ENCODE measurements around the gene DOCK4. TPM values are rescaled to one million over a fixed set of nuclear protein-coding genes. Genes with fewer than 3 reads are reported as not detected.
"Not testable (repeated sequence)": the region's sequence is repeated elsewhere in the genome, so short reads cannot be mapped to it uniquely, and the experiment has no call there.

Gene DOCK4
- under 1 TPM; 0.35 to 0.50 TPM for total RNA-seq

GRCh38 chr7:112206238-112206990, at the start of gene DOCK4, which contains the start of gene ZNF277:
DOCK4 (minus strand) TSS chr7:112206399; CDS start chr7:112206138, 261 bp downstream.
ZNF277 (plus strand) TSS chr7:112206695; CDS start chr7:112206717, 22 bp downstream.
- CTCF ChIA-PET = interaction anchor here (0.9 to 1.0 kb wide), 2 partner anchors 244 to 245 kb away, joined by 3 read pairs; partner anchors contain the start of gene IFRD1
- Mint-ChIP-seq H3K9me3 (no peaks in the 10 kb centered on the region), H3K4me3 (peak within 1 kb of the TSS; percentile 87)

GRCh38 chr7:112255388-112255720, 49.2 kb upstream of the DOCK4 start:
- H3K27ac Mint-ChIP-seq = no peak overlapping the region
- no peaks in the 10 kb centered on the region for H3K27me3 Mint-ChIP-seq
- CTCF ChIA-PET = no interaction called here
- no peaks in the 10 kb centered on the region for H3K36me3 Mint-ChIP-seq (ENCODE audit: low read depth)
- H3K4me3 Mint-ChIP-seq = no peak overlapping the region
- no peaks in the 10 kb centered on the region for H3K9me3 Mint-ChIP-seq
- no peak for DNase-seq
- POLR2A ChIA-PET = no interaction called here
- no peaks in the 10 kb centered on the region for H3K4me1 Mint-ChIP-seq

More at GRCh38 chr7:112206238-112206990, at the start of gene DOCK4, which contains the start of gene ZNF277:
- Mint-ChIP-seq H3K27me3 (peaks cover 34% of the 10 kb centered on the region), H3K36me3 (ENCODE audit: low read depth) (no peaks in the 10 kb centered on the region), H3K4me1 (peaks cover 37% of the 10 kb centered on the region), H3K27ac (peak within 1 kb of the TSS; percentile 78)
- POLR2A ChIA-PET = interaction anchor here (0.8 to 3.6 kb wide), 3 partner anchors 9 to 647 kb away, joined by 3 to 33 read pairs (median 4); partner anchors contain the start of gene IFRD1
- peak; percentile 99 for DNase-seq

GRCh38 chr7:112254709-112255387, 48.6 kb upstream of the DOCK4 start:
- DNase-seq = no peak
- H3K36me3 Mint-ChIP-seq (ENCODE audit: low read depth) = no peaks in the 10 kb centered on the region
- no peak overlapping the region for H3K27ac Mint-ChIP-seq
- no peaks in the 10 kb centered on the region for H3K27me3 Mint-ChIP-seq
- POLR2A ChIA-PET = no interaction called here
- no peaks in the 10 kb centered on the region for H3K4me1 Mint-ChIP-seq
- H3K9me3 Mint-ChIP-seq = no peaks in the 10 kb centered on the region
- CTCF ChIA-PET = no interaction called here
- H3K4me3 Mint-ChIP-seq = no peak overlapping the region

GRCh38 chr7:112254156-112254555, 48.0 kb upstream of the DOCK4 start:
- CTCF ChIA-PET = no interaction called here

GRCh38 chr7:112252691-112253090, 46.5 kb upstream of the DOCK4 start:
- no peak for DNase-seq
- Mint-ChIP-seq H3K27ac (no peak overlapping the region), H3K4me1 (no peaks in the 10 kb centered on the region), H3K4me3 (no peak overlapping the region), H3K36me3 (ENCODE audit: low read depth) (no peaks in the 10 kb centered on the region), H3K27me3 (no peaks in the 10 kb centered on the region), H3K9me3 (no peaks in the 10 kb centered on the region)
- ChIA-PET POLR2A (interaction anchor here (0.6 kb wide), 1 partner anchor 13 kb away, joined by 3 read pairs; no protein-coding TSS in a partner anchor), CTCF (no interaction called here)

More at GRCh38 chr7:112254156-112254555, 48.0 kb upstream of the DOCK4 start:
- H3K4me3 Mint-ChIP-seq = no peak overlapping the region
- H3K27me3 Mint-ChIP-seq = no peaks in the 10 kb centered on the region
- H3K36me3 Mint-ChIP-seq (ENCODE audit: low read depth) = no peaks in the 10 kb centered on the region
- H3K9me3 Mint-ChIP-seq = no peaks in the 10 kb centered on the region
- POLR2A ChIA-PET = no interaction called here
- DNase-seq = no peak
- H3K27ac Mint-ChIP-seq = no peak overlapping the region
- no peaks in the 10 kb centered on the region for H3K4me1 Mint-ChIP-seq

GRCh38 chr7:112252141-112252540, 45.9 kb upstream of the DOCK4 start:
- Mint-ChIP-seq H3K27me3 (no peaks in the 10 kb centered on the region), H3K36me3 (ENCODE audit: low read depth) (no peaks in the 10 kb centered on the region), H3K9me3 (no peaks in the 10 kb centered on the region), H3K4me1 (no peaks in the 10 kb centered on the region), H3K4me3 (no peak overlapping the region), H3K27ac (no peak overlapping the region)
- DNase-seq = no peak
- POLR2A ChIA-PET = interaction anchor here (0.6 kb wide), 1 partner anchor 14 kb away, joined by 3 read pairs; no protein-coding TSS in a partner anchor
- CTCF ChIA-PET = no interaction called here

GRCh38 chr7:112249967-112250366, 43.8 kb upstream of the DOCK4 start:
- H3K27ac Mint-ChIP-seq; H3K4me1 Mint-ChIP-seq; H3K36me3 Mint-ChIP-seq (ENCODE audit: low read depth): not testable (repeated sequence)

GRCh38 chr7:112248598-112248997, 42.4 kb upstream of the DOCK4 start:
- ChIA-PET POLR2A (no interaction called here), CTCF (no interaction called here)
- no peaks in the 10 kb centered on the region for H3K27me3 Mint-ChIP-seq
- H3K4me3 Mint-ChIP-seq = no peak overlapping the region
- H3K4me1 Mint-ChIP-seq = no peaks in the 10 kb centered on the region
- no peak overlapping the region for H3K27ac Mint-ChIP-seq
- no peaks in the 10 kb centered on the region for H3K36me3 Mint-ChIP-seq (ENCODE audit: low read depth)
- DNase-seq = no peak
- peaks cover 2% of the 10 kb centered on the region for H3K9me3 Mint-ChIP-seq

More at GRCh38 chr7:112249967-112250366, 43.8 kb upstream of the DOCK4 start:
- H3K27me3 Mint-ChIP-seq, CTCF ChIA-PET, H3K4me3 Mint-ChIP-seq, DNase-seq, H3K9me3 Mint-ChIP-seq, POLR2A ChIA-PET: not testable (repeated sequence)

GRCh38 chr7:112238852-112239610, 32.8 kb upstream of the DOCK4 start:
- Mint-ChIP-seq H3K4me1 (no peaks in the 10 kb centered on the region), H3K27me3 (no peaks in the 10 kb centered on the region), H3K9me3 (peaks cover 4% of the 10 kb centered on the region), H3K4me3 (no peak overlapping the region), H3K36me3 (ENCODE audit: low read depth) (no peaks in the 10 kb centered on the region), H3K27ac (no peak overlapping the region)
- ChIA-PET CTCF (no interaction called here), POLR2A (no interaction called here)
- DNase-seq = no peak

- no peaks in the 10 kb centered on the region for H3K4me1 Mint-ChIP-seq
- peaks cover 4% of the 10 kb centered on the region for H3K9me3 Mint-ChIP-seq
- H3K36me3 Mint-ChIP-seq (ENCODE audit: low read depth) = no peaks in the 10 kb centered on the region
- no peak overlapping the region for H3K27ac Mint-ChIP-seq
- ChIA-PET POLR2A (no interaction called here), CTCF (no interaction called here)
- H3K27me3 Mint-ChIP-seq = no peaks in the 10 kb centered on the region
- no peak for DNase-seq
- H3K4me3 Mint-ChIP-seq = no peak overlapping the region
Observed at GRCh38 chr7:112238330-112238729, 32.1 kb upstream of the DOCK4 start.

GRCh38 chr7:112236597-112236996, 30.4 kb upstream of the DOCK4 start:
- ChIA-PET POLR2A (no interaction called here), CTCF (no interaction called here)
- Mint-ChIP-seq H3K4me1 (no peaks in the 10 kb centered on the region), H3K27ac (no peak overlapping the region), H3K27me3 (no peaks in the 10 kb centered on the region), H3K36me3 (ENCODE audit: low read depth) (no peaks in the 10 kb centered on the region), H3K4me3 (no peak overlapping the region), H3K9me3 (peaks cover 4% of the 10 kb centered on the region)
- DNase-seq = no peak

GRCh38 chr7:112234147-112234546, 27.9 kb upstream of the DOCK4 start:
- Mint-ChIP-seq H3K36me3 (ENCODE audit: low read depth) (no peaks in the 10 kb centered on the region), H3K9me3 (no peaks in the 10 kb centered on the region), H3K4me1 (no peaks in the 10 kb centered on the region), H3K27ac (no peak overlapping the region), H3K27me3 (no peaks in the 10 kb centered on the region), H3K4me3 (no peak overlapping the region)
- POLR2A ChIA-PET = no interaction called here
- CTCF ChIA-PET = no interaction called here
- DNase-seq = no peak

- H3K27ac Mint-ChIP-seq = no peak overlapping the region
- no peaks in the 10 kb centered on the region for H3K36me3 Mint-ChIP-seq (ENCODE audit: low read depth)
- ChIA-PET POLR2A (no interaction called here), CTCF (no interaction called here)
- H3K9me3 Mint-ChIP-seq = no peaks in the 10 kb centered on the region
- H3K4me3 Mint-ChIP-seq = no peak overlapping the region
- no peak for DNase-seq
- no peaks in the 10 kb centered on the region for H3K4me1 Mint-ChIP-seq
- H3K27me3 Mint-ChIP-seq = no peaks in the 10 kb centered on the region
Observed at GRCh38 chr7:112233048-112233697, 27.0 kb upstream of the DOCK4 start.

All from activated CD4-positive, alpha-beta memory T cell treated with anti-CD3 and anti-CD28 coated beads, Interleukin-2, amount 10 ng/mL, durations not matched to agents 7 days and 5 days (primary cell).